Muscle of back (tissue), 11 donors: ENCODE results near the gene ANXA3. TPM values are rescaled to one million over a fixed set of nuclear protein-coding genes. Genes with fewer than 3 reads are reported as not detected.

Experiments
- DNase-seq, 3 donors: peaks; one replicate each; pipeline versions ENCODE4 v3.0.0 to v3.0.0-alpha.2; 2013
- polyA plus RNA-seq, 10 donors: library from polyadenylated mRNA; unstranded; fragments of 120-200 nt; gene quantifications; one replicate each; pipeline ENCODE4 v1.2.1, GENCODE V29; 2013; ENCODE audit not compliant: insufficient read length in 10 of 10

The ANXA3 gene
- polyA plus RNA-seq, 10 donors = 5.9 to 13.4 (median 9.9) TPM

GRCh38 chr4:78644063-78644691, 92.6 kb downstream of the ANXA3 start:
- DNase-seq = no peak

- peak in 2 of 3 donors; percentile 65 to 76 for DNase-seq
Measured at GRCh38 chr4:78644744-78645330, 93.3 kb downstream of the ANXA3 start.

- DNase-seq = peak; percentile 90 to 95 (median 91)
Measured at GRCh38 chr4:78645853-78646757, 94.5 kb downstream of the ANXA3 start.

GRCh38 chr4:78647272-78647671, 95.7 kb downstream of the ANXA3 start:
- DNase-seq = no peak

GRCh38 chr4:78648640-78649363, 97.2 kb downstream of the ANXA3 start:
- no peak for DNase-seq

GRCh38 chr4:78650106-78651024, 98.8 kb downstream of the ANXA3 start:
- DNase-seq = peak in 1 of 3 donors; percentile 83

GRCh38 chr4:78651250-78651860, 99.8 kb downstream of the ANXA3 start:
- no peak for DNase-seq

GRCh38 chr4:78652282-78652876, 100.8 kb downstream of the ANXA3 start:
- no peak for DNase-seq

- no peak for DNase-seq
Measured at GRCh38 chr4:78653655-78654054, 102.1 kb downstream of the ANXA3 start.

GRCh38 chr4:78654807-78655206, 103.2 kb downstream of the ANXA3 start:
- DNase-seq = peak; percentile 56 to 70 (median 58)

- DNase-seq = no peak
Measured at GRCh38 chr4:78656968-78657445, 105.4 kb downstream of the ANXA3 start.

- DNase-seq = no peak
Measured at GRCh38 chr4:78659264-78659663, 107.7 kb downstream of the ANXA3 start.

GRCh38 chr4:78659665-78660064, 108.1 kb downstream of the ANXA3 start:
- DNase-seq = no peak

Other genes starting within 250 kb of the ANXA3 start
- gene BMP2K, start 224.6 kb downstream of the ANXA3 start, polyA plus RNA-seq = 10 to 100 TPM; 10.8 to 22.6 (median 18.5) TPM